NOMO-1 treated with DMSO at 0.1 percent for 48 hours (cell line): ENCODE measurements around the gene ZFAND2B.

Experiments
- DNase-seq: peaks from one replicate; lab custom pipeline; 2025; ENCODE audit not compliant: unreplicated experiment; lab: John Stamatoyannopoulos, UW

ZFAND2B gene

GRCh38 chr2:219220652-219221402 is 14.2 kb downstream of the ZFAND2B start:
- no peak for DNase-seq

- DNase-seq, result no peak
Observed at GRCh38 chr2:219221957-219222518, 15.5 kb downstream of the ZFAND2B start.

GRCh38 chr2:219223831-219224610 is 17.4 kb downstream of the ZFAND2B start:
- DNase-seq, result no peak

- DNase-seq, result peak; percentile 61
Observed at GRCh38 chr2:219225350-219225749, 18.8 kb downstream of the ZFAND2B start.

- DNase-seq, result peak; percentile 17
Observed at GRCh38 chr2:219228041-219228910, 21.7 kb downstream of the ZFAND2B start.

- no peak for DNase-seq
Observed at GRCh38 chr2:219228911-219229304, 22.3 kb downstream of the ZFAND2B start.

GRCh38 chr2:219229305-219230058 is 22.9 kb downstream of the ZFAND2B start, which contains the start of the genes ANKZF1 and ATG9A:
Gene ANKZF1 (plus strand): TSS chr2:219229806. CDS start chr2:219230258, 452 bp downstream.
Gene ATG9A (minus strand): TSS chr2:219229636. CDS start chr2:219228024, 1,612 bp downstream.
- peak; percentile 99 for DNase-seq

- DNase-seq, result peak; percentile 33
Observed at GRCh38 chr2:219230059-219230540, 23.5 kb downstream of the ZFAND2B start.

- no peak for DNase-seq
Observed at GRCh38 chr2:219234331-219234730, 27.7 kb downstream of the ZFAND2B start.

GRCh38 chr2:219243291-219243761 is 36.7 kb downstream of the ZFAND2B start:
- DNase-seq, result peak; percentile 64

GRCh38 chr2:219244789-219245147 is 38.2 kb downstream of the ZFAND2B start:
- no peak for DNase-seq

- peak; percentile 74 for DNase-seq
Observed at GRCh38 chr2:219245148-219245898, 38.7 kb downstream of the ZFAND2B start, which contains the start of the genes GLB1L and STK16. Gene GLB1L (minus strand): TSS chr2:219245444. CDS start chr2:219243573, 1,871 bp downstream. Gene STK16 (plus strand): TSS chr2:219245479. CDS start chr2:219246000, 521 bp downstream.

- DNase-seq, result no peak
Observed at GRCh38 chr2:219245899-219246230, 39.3 kb downstream of the ZFAND2B start.

GRCh38 chr2:219246559-219246958 is 40.0 kb downstream of the ZFAND2B start:
- no peak for DNase-seq

- DNase-seq, result no peak
Observed at GRCh38 chr2:219247678-219248642, 41.4 kb downstream of the ZFAND2B start.

GRCh38 chr2:219248845-219249202 is 42.2 kb downstream of the ZFAND2B start:
- no peak for DNase-seq

- DNase-seq, result peak; percentile 57
Observed at GRCh38 chr2:219249203-219249980, 42.8 kb downstream of the ZFAND2B start.
